Natural killer cell (primary cell): Measurements from ENCODE around the gene GCN1. TPM values are rescaled to one million over a fixed set of nuclear protein-coding genes. Genes with fewer than 3 reads are reported as not detected.
A peak's percentile ranks its signal among the peaks of the same experiment; 100 is the strongest.

ENCODE experiments used
- ATAC-seq, 3 donors: fragments of 150-1000 bp in 2 of 3; fragments of 200-7000 bp in 1 of 3; cut with Tn5 transposase; 1 replicate in 1 of 3; 2 replicates in 2 of 3; pipeline ENCODE4 v1.10.0; 2021; ENCODE audit warnings: mild to moderate bottlenecking in 2 of 3, moderate library complexity in 2 of 3
- DNase-seq, 2 donors: peaks; one replicate each; pipeline versions ENCODE4 v3.0.0 to v3.0.0-alpha.2; 2013 to 2021; ENCODE audit warnings: mixed read lengths in 1 of 2
- H3K27ac ChIP-seq: one replicate; pipeline ENCODE4 v1.5.1; 2013; ENCODE audit warnings: mild to moderate bottlenecking, low read length
- H3K27me3 ChIP-seq: one replicate; pipeline ENCODE4 v1.6.1; 2013; ENCODE audit warnings: low read length; ENCODE audit not compliant: control insufficient read depth, insufficient read depth
- H3K36me3 ChIP-seq: one replicate; pipeline ENCODE4 v1.6.1; 2013; ENCODE audit warnings: low read length; ENCODE audit not compliant: control insufficient read depth, insufficient read depth
- H3K4me1 ChIP-seq: one replicate; pipeline ENCODE4 v1.6.1; 2013; ENCODE audit warnings: low read length; ENCODE audit not compliant: control insufficient read depth, insufficient read depth
- H3K4me3 ChIP-seq: one replicate; pipeline ENCODE4 v1.5.1; 2013; ENCODE audit warnings: low read length
- H3K9me3 ChIP-seq: one replicate; pipeline ENCODE4 v1.6.1; 2013; ENCODE audit warnings: low read length; ENCODE audit not compliant: control insufficient read depth, insufficient read depth
- H3K27ac Mint-ChIP-seq, 2 donors: one replicate each; pipeline ENCODE4 v1.8.0; 2022; ENCODE audit warnings: mild to moderate bottlenecking in 2 of 2, mixed read lengths in 2 of 2, moderate library complexity in 1 of 2
- H3K27me3 Mint-ChIP-seq, 2 donors: one replicate each; pipeline ENCODE4 v1.8.0; 2022; ENCODE audit warnings: low read depth in 2 of 2, mixed read lengths in 2 of 2
- H3K36me3 Mint-ChIP-seq: one replicate; pipeline ENCODE4 v1.8.0; 2022; ENCODE audit warnings: mixed read lengths
- H3K4me1 Mint-ChIP-seq, 2 donors: one replicate each; pipeline ENCODE4 v1.8.0; 2022; ENCODE audit warnings: mixed read lengths in 2 of 2
- H3K4me3 Mint-ChIP-seq: one replicate; pipeline ENCODE4 v1.8.0; 2022; ENCODE audit warnings: mild to moderate bottlenecking, moderate library complexity, mixed read lengths
- H3K9me3 Mint-ChIP-seq, 2 donors: one replicate each; pipeline ENCODE4 v1.8.0; 2022; ENCODE audit warnings: mixed read lengths in 2 of 2
- CTCF ChIP-seq: fragments of 200-600 bp; IDR thresholded peaks from one replicate; pipeline ENCODE4 v1.8.0; 2022; ENCODE audit warnings: antibody characterized with exemption
- WGBS: methylation state at CpG from one replicate; pipeline ENCODE4 v1.1.7; 2013; ENCODE audit warnings: missing lambda C conversion rate; ENCODE audit not compliant: insufficient coverage; 5-methylcytosine and 5-hydroxymethylcytosine counted together
- intact Hi-C: fragments of 100-400 bp; cut with micrococcal nuclease; formaldehyde crosslinking; loops from one replicate; pipeline ENCODE4 v1.14.2; 2022
- total RNA-seq, 4 donors: library from RNA; stranded (reverse); fragments of 120-200 nt in 1 of 4; gene quantifications; one replicate each; pipeline versions ENCODE4 v1.2.3 to v1.2.4, GENCODE V29; 2013 to 2022

GCN1 gene
- total RNA-seq, 3 donors from 2014 or later (not counting 1 experiment from before 2014, with no cell fraction given): 119 to 141 (median 120) TPM

GRCh38 chr12:120115692-120116440 lies 78.6 kb downstream of the GCN1 start:
- Mint-ChIP-seq H3K4me3 (peak overlapping the region; percentile 94), H3K27me3 (no peaks in the 10 kb centered on the region), H3K9me3 (no peaks in the 10 kb centered on the region), H3K4me1 (peaks cover 55 to 61% of the 10 kb centered on the region in 2 donors), H3K27ac (peak overlapping the region; percentile 23 to 82), H3K36me3 (no peaks in the 10 kb centered on the region)
- WGBS: 12% methylated on average over 28 of the region's 31 CpGs
- TF ChIP-seq CTCF: no peak
- Histone ChIP-seq H3K4me3 (peak overlapping the region; percentile 72), H3K4me1 (peaks cover 56% of the 10 kb centered on the region), H3K36me3 (no peaks in the 10 kb centered on the region), H3K9me3 (no peaks in the 10 kb centered on the region), H3K27ac (peak overlapping the region; percentile 38), H3K27me3 (no peaks in the 10 kb centered on the region)
- ATAC-seq: no peak
- intact Hi-C loops: loop anchor here (5.0 kb wide), 1 partner anchor 86 kb away; the partner anchor contains the start of gene RPLP0
- DNase-seq: peak in 1 of 2 donors; percentile 43

- no peak for TF ChIP-seq CTCF
- intact Hi-C loops: loop anchor here (5.0 kb wide), 1 partner anchor 87 kb away; the partner anchor contains the start of gene RPLP0
- Mint-ChIP-seq H3K36me3 (no peaks in the 10 kb centered on the region), H3K9me3 (no peaks in the 10 kb centered on the region), H3K4me3 (peak overlapping the region; percentile 94), H3K27me3 (no peaks in the 10 kb centered on the region), H3K27ac (peak overlapping the region; percentile 23 to 82), H3K4me1 (peaks cover 63 to 69% of the 10 kb centered on the region in 2 donors)
- Histone ChIP-seq H3K36me3 (no peaks in the 10 kb centered on the region), H3K27ac (no peak overlapping the region), H3K9me3 (no peaks in the 10 kb centered on the region), H3K27me3 (no peaks in the 10 kb centered on the region), H3K4me1 (peaks cover 64% of the 10 kb centered on the region), H3K4me3 (no peak overlapping the region)
- ATAC-seq: no peak
- peak in 1 of 2 donors; percentile 29 for DNase-seq
- 21% methylated on average over 3 of the region's 3 CpGs for WGBS
These were observed 79.4 kb downstream of the GCN1 start for GRCh38 chr12:120115066-120115465.

- Histone ChIP-seq H3K4me1 (peaks cover 66% of the 10 kb centered on the region), H3K36me3 (peaks cover 7% of the 10 kb centered on the region), H3K4me3 (no peak overlapping the region), H3K27ac (peak overlapping the region; percentile 46), H3K27me3 (no peaks in the 10 kb centered on the region), H3K9me3 (no peaks in the 10 kb centered on the region)
- ATAC-seq (peak; percentile 83 to 88 (median 86)), DNase-seq (peak; percentile 38 to 71)
- H3K27ac Mint-ChIP-seq: peak overlapping the region; percentile 80 to 92
- TF ChIP-seq CTCF: no peak
- 27% methylated on average over 26 of the region's 26 CpGs for WGBS
- peak overlapping the region; percentile 84 for H3K4me3 Mint-ChIP-seq
- peaks cover 58 to 71% of the 10 kb centered on the region in 2 donors for H3K4me1 Mint-ChIP-seq
- intact Hi-C loops: no loop called here
- no peaks in the 10 kb centered on the region for H3K27me3 Mint-ChIP-seq
- H3K9me3 Mint-ChIP-seq: no peaks in the 10 kb centered on the region
- H3K36me3 Mint-ChIP-seq: no peaks in the 10 kb centered on the region
These were observed 83.7 kb downstream of the GCN1 start for GRCh38 chr12:120110550-120111501.
